Stimulated activated naive CD4-positive, alpha-beta T cell treated with Interleukin-2 at 50 U/mL for 16 hours (primary cell): ENCODE measurements around the gene LHFPL2.
"Not testable (repeated sequence)": the region's sequence is repeated elsewhere in the genome, so short reads cannot be mapped to it uniquely, and the experiment has no call there.

Source experiments
- DNase-seq: peaks from one replicate; lab custom pipeline; 2025; lab: John Stamatoyannopoulos, UW

Gene LHFPL2

GRCh38 chr5:78648359-78649210 is at the start of gene LHFPL2:
TSS of gene LHFPL2 (minus strand) at chr5:78648772. CDS start at chr5:78510213, 138,559 bp downstream.
- DNase-seq = no peak

DNA sequence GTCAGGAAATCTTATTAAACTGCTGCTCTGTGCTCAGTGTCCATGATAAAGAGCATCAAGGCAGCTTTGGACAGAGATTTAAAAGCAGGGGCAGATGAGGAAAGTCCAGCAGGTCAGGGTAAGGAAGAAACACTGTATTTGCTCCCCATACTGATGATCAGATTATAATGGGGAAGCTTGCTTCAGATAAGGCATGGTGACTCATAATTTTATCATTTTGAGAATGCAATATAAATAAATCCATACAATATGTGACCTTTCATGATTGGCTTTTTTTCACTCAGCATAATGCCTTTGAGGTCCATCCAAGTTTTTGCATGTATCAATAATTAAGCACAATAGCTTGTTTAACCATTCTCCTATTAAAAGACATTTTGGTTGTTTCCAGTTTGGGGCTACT is 48.1 kb upstream of the LHFPL2 start:
- no peak for DNase-seq

GRCh38 chr5:78696052-78696451 is 47.5 kb upstream of the LHFPL2 start:
- DNase-seq = not testable (repeated sequence)

DNA sequence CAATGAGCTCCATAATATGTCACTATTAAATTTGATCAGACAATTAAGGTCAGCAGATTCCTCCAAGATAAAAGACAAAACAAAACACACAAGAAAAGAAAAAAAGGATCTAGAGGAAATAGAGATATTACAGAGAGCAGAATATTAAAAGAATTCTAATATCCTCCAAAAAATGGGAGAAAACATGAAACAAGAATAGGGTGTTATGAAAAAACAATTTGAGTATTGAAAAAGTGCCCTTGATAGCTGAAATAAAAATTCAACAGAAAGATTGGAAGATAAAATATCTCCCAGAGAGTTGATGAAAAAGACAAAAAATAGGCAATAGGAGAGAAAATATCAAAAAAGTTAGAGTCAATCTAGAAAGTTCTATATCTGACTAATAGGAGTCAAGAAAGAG is 44.8 kb upstream of the LHFPL2 start:
- DNase-seq = no peak

- no peak for DNase-seq
Observed at GRCh38 chr5:78691084-78691960, 42.8 kb upstream of the LHFPL2 start.

DNA sequence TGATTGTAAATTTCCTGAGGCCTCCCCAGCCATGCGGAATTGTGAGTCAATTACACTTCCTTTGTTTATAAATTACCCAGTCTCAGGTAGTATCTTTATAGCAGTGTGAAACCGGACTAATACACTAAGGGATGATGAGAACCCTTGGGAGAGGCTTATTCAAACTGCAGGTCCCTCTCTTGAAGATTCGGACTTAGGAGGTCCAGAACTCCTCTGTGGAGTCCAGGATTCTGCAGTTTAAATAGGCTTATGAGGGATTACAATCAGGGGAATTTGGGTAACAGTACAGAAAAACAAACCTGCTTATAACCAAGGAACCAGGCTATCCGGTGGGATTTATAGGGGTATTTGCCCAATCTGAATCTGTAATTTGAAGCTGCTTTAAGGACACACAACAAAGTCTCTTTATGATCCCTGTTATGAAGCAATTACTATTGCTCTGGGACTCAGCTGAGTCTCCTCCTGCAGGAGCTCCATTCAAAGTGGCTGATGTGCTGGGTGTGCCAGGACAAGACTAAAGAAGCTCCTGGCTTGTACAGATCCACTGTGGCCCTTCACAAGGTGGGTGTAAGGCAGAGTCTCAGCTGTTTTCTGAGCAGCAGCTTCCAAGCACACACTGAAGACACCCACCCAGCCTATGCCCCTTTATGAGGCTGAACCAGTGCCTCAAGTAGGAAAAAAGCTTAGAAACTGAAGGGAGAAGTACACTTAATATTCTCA is 41.8 kb upstream of the LHFPL2 start:
- no peak for DNase-seq

DNA sequence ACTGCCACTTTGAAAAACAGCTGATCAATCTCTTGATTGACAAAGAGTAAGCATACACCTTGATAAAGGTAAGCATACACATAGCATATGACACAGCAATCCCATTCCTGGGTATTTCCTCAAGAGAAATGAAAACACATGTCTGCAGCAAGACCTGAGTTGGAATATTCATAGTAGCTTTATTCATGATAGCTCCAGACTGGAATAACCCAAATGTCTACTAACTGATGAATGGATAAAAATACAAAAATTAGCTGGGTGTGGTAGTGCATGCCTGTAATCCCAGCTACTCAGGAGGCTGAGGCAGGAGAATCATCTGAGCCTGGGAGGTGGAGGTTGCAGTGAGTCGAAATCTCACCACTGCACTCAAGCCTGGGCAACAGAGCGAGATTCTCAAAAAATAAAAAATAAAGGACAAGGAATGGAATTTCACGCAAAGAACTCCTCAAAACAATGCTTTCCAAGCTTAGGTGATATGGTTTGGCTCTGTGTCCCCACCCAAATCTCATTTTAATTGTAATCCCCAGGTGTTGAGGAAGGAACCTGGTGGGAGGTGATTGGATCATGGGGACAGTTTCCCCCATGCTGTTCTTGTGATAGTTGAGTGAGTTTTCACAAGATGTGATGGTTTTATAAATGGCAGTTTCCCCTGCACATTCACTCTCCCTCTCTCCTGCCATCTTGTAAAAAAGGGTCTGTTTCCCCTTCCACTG is 41.1 kb upstream of the LHFPL2 start:
- DNase-seq = no peak

- not testable (repeated sequence) for DNase-seq
Observed at GRCh38 chr5:78687514-78687913, 38.9 kb upstream of the LHFPL2 start.

GRCh38 chr5:78683905-78684304 is 35.3 kb upstream of the LHFPL2 start:
- DNase-seq = not testable (repeated sequence)

DNA sequence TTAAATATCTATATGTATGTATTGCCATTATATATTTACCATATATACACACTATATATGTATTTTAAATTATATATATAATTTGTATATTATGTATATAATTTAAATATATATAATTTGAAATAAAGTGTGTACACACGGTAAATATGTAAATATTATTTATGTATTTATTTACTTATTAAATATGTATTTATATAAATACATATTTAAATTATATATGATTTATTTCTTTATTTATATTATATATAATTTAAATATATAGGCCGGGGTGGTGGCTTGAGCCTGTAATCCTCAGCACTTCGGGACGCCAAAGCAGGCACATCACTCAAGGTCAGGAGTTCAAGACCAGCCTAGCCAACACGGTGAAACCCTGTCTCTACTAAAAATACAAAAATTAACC is 31.3 kb upstream of the LHFPL2 start:
- DNase-seq = no peak

DNA sequence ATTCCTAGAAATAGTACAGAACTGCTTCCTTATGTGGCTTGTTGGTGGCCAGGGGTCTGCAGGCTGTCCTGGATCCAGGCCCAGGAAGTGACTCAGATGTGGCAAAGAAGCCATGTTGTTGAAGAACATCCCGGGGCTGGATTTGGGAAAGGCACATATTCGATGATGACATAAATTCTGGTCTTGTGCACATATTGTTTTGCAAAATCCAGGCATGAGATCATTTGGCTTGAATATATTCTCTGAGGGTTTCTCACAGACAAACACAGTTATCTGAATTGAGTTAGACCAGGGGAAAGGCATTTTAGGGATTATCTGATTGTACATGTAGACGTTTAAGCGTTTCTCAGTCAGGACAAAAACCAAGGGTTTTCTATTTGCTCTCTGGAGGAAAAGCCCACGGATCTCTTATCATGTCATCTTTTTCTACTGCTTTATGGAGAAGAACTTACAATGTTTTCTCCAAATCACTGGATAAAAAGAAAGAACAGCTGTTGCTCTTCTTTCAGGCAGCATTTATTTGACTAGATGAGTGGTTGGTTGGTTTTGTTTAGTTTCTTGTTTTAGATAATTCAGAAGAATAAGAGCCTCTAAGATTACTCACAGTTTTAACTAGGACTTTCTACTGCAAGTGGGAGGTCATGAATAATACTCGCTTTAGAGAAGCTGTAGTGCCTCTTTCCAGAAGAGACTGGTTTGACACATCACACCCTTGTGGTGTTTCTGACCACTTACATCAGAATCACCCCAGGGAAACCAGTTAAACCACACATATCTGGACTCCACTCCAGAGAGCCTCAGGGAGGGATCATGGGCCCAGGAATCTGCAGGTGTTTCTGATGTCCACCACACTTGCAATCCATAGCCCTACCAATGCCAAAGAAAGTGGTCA is 29.5 kb upstream of the LHFPL2 start:
- DNase-seq = no peak

- no peak for DNase-seq
Observed at GRCh38 chr5:78675956-78676730, 27.6 kb upstream of the LHFPL2 start.

GRCh38 chr5:78673827-78674226 is 25.3 kb upstream of the LHFPL2 start:
- DNase-seq = not testable (repeated sequence)

- no peak for DNase-seq
Observed at GRCh38 chr5:78672154-78672553, 23.6 kb upstream of the LHFPL2 start.

DNA sequence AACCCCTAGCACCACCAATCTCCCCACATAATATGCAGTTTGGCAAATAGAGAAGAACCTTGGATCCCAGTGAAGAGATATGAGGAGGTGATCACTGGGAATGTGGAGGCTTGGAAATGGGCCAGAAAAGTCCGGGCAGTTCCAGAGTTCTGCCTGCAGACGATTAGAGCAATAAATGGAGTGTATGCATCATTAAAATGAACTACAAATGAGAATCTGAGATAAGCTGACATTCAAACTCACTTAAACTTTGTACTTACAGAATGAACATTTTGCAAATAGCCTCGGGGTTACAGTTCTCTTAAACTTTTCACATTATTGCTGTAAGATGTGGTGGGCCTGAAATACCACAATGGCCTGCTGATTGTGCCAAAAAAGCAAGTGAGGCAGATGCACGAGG is 23.0 kb upstream of the LHFPL2 start:
- DNase-seq = no peak

DNA sequence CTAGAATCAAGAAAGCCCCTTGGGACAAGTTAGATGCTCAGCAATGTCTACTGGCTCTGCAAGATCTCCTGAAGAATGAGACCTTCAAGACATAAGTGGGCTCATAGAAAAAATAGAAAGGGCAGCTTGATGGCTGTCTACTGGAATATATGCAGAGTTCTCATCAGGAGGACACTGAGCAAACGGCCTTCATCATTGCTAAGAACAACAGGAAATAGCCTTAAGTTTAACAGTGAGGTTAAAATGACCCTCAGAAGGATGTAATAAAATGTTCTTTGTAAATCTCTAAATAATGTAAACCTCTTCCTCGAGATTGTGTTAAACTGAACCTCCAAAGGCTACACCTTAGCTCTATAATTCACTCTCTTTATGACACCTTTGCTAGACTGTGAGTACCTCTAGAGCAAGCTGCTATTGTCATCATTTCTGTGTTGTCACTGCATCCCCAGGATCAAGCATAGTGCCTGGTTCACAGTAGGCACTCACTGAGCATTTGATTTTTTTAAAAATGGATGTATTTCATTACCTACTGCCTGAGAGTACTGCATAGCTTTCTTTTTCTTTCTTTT is 22.2 kb upstream of the LHFPL2 start:
- no peak for DNase-seq

- no peak for DNase-seq
Observed at GRCh38 chr5:78669331-78669730, 20.8 kb upstream of the LHFPL2 start.

- DNase-seq = no peak
Observed at GRCh38 chr5:78667461-78668103, 19.0 kb upstream of the LHFPL2 start.

DNA sequence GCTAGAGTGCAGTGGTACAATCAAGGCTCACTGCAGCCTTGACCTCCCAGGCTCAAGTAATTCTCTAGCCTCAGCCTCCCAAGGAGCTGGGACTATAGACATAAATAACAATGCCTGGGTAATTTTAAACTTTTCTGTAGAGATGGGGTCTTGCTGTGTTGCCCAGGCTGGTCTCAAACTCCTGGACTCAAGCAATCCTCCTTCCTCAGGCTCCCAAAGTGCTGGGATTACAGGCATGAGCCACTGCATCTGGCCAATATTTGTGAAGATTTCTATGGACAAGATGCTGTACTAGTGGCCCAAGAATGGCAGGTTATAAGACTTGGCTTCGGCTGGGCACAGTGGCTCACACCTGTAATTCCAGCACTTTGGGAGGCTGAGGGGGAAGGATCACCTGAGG is 18.4 kb upstream of the LHFPL2 start:
- DNase-seq = not testable (repeated sequence)
